Urinary bladder (tissue), 4 donors: ENCODE results near the gene LRRC71. TPM values are rescaled to one million over a fixed set of nuclear protein-coding genes. Genes with fewer than 3 reads are reported as not detected.

Source experiments
- DNase-seq: peaks from one replicate; pipeline ENCODE4 v3.0.0-alpha.2; 2015; ENCODE audit errors: extremely low spot score
- H3K27ac ChIP-seq: one replicate; pipeline ENCODE4 v1.5.1; 2013; ENCODE audit warnings: low read depth, mild to moderate bottlenecking, moderate library complexity
- H3K36me3 ChIP-seq: one replicate; pipeline ENCODE4 v1.6.1; 2013; ENCODE audit warnings: mild to moderate bottlenecking, moderate library complexity; ENCODE audit not compliant: insufficient read depth
- H3K4me1 ChIP-seq: one replicate; pipeline ENCODE4 v1.6.1; 2013; ENCODE audit warnings: mild to moderate bottlenecking, moderate library complexity; ENCODE audit not compliant: insufficient read depth
- H3K4me3 ChIP-seq: one replicate; pipeline ENCODE4 v1.5.1; 2013; ENCODE audit warnings: low read depth, low read length
- WGBS: extraction: QIAGEN DNeasy Blood & Tissue Kit; methylation state at CpG from one replicate; pipeline ENCODE4 v1.1.7; 2013; 5-methylcytosine and 5-hydroxymethylcytosine counted together
- polyA plus RNA-seq: library from polyadenylated mRNA; stranded (reverse); fragments of 200-250 nt; gene quantifications from one replicate; pipeline ENCODE4 v1.2.3, GENCODE V29; 2013
- total RNA-seq: library from RNA; depleted of rRNA; stranded (reverse); fragments of >200 nt; gene quantifications from one replicate; pipeline ENCODE4 v1.2.3, GENCODE V29; 2014
- donor health status: healthy with polysubstance abuse.
- donor health status: healthy.

The LRRC71 gene
- 0.16 TPM for total RNA-seq
- not detected for polyA plus RNA-seq

DNA sequence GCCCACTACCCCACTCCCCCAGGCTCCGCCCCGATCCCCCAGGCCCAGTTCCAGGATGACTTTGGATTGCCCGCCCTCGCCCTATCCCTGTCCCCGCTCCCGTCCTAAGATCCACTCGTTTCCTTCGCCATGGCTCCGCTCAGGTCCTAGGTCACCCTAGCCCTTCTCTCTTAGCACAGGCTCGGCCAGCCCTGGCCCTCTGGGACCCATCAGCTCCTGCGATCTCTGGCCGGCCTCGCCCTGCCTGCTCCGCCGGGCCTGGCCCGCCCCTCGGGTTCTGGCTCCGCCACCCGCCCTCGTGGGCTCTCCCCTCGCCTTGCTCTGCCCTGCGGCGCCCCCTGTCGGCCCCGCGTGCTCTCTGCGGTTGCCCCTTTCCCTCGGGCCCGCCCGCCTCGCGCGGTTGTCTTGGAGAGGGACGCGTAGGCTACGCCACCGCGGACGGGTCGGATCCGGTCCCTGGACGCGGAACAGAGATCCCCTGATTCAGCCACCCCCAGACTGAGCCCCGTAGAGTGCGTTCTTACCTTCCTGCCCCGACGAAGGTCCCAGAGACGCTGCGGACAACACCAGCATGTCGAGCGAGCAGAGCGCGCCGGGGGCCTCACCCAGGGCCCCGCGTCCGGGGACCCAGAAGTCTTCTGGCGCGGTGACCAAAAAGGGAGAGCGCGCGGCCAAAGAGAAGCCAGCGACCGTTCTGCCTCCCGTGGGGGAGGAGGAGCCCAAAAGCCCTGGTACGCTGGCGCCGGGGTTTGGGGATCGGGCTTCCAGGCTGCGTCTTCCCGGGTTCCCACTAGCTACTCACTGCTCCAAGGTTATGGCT lies at the start of gene LRRC71:
Gene LRRC71 (plus strand): TSS at position 400 of the 820 bp plus-strand sequence. CDS start 172 bp downstream, at position 572.
- Histone ChIP-seq H3K4me3 (peak within 1 kb of the TSS; percentile 7), H3K27ac (no peak within 1 kb of the TSS), H3K36me3 (no peaks in the 10 kb centered on the region), H3K4me1 (no peaks in the 10 kb centered on the region)
- WGBS: 5% methylated on average over 71 of the region's 71 CpGs
- DNase-seq: no peak

DNA sequence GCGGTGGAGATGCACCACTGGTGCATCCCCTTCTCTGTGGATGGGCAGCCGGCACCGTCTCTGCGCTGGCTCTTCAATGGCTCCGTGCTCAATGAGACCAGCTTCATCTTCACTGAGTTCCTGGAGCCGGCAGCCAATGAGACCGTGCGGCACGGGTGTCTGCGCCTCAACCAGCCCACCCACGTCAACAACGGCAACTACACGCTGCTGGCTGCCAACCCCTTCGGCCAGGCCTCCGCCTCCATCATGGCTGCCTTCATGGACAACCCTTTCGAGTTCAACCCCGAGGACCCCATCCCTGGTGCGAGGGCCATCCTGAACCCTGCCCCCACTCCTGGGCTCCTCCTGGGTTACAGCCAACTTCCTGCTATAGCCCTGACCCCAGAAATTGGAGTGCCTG lies 46.8 kb upstream of the LRRC71 start:
- no peaks in the 10 kb centered on the region for H3K36me3 ChIP-seq
- H3K4me3 ChIP-seq: no peak overlapping the region
- H3K27ac ChIP-seq: no peak overlapping the region
- DNase-seq: no peak
- no peaks in the 10 kb centered on the region for H3K4me1 ChIP-seq
- 95% methylated on average over 18 of the region's 18 CpGs for WGBS

DNA sequence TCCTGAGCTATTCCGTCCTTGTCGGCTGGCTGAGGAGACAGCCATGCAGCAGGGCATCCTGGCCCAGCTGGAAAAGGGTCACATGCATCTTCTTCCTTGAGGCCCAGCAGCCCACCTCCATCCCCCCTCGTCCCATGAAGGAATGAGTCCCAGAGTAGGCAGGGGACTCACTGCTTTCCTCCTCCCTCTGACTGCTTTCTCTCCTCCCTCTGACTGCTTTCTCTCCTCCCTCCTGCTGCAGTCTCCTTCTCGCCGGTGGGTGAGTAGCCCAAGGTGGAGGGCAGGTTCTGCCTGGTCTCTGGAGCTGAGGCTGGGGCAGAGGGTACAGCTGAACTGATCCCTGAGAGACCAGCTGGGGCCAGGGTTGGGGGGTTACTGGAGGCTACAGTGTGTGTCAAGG lies 46.3 kb upstream of the LRRC71 start:
- no peak overlapping the region for H3K4me3 ChIP-seq
- DNase-seq: no peak
- H3K36me3 ChIP-seq: no peaks in the 10 kb centered on the region
- H3K27ac ChIP-seq: no peak overlapping the region
- WGBS: 79% methylated on average over 5 of the region's 5 CpGs
- H3K4me1 ChIP-seq: no peaks in the 10 kb centered on the region

DNA sequence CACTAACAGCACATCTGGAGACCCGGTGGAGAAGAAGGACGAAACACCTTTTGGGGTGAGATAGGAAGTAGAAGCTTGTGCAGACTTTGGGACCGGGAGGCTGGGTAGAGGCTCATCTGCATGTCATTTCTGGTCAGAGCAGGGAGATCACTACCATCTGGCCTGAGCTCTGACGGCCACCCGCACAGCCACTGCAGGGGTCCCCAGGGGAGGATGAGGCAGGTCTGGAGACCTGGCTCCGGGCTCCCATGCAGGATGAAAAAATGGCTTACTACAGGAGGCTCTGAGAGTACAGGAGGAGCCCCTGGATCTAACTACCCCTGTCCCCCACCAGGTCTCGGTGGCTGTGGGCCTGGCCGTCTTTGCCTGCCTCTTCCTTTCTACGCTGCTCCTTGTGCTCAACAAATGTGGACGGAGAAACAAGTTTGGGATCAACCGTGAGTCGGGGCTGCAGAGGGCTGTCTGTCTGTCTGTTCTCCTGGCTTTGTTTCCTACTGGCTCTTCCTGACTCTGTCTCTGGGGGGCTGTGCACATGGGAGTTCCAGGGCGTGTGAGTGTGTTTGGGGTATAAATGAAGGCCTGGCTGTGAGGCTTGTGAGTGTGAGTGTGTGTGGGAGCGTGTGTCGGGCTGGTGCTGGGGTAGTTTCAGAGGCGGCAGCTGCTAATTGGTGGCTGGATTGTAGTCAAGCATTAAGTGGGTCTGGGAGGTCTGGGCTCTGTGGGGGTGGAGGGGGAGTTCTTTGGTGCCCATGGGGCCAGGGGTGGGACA lies 45.7 kb upstream of the LRRC71 start:
- no peak overlapping the region for H3K4me3 ChIP-seq
- H3K36me3 ChIP-seq: no peaks in the 10 kb centered on the region
- 78% methylated on average over 16 of the region's 16 CpGs for WGBS
- H3K27ac ChIP-seq: no peak overlapping the region
- no peaks in the 10 kb centered on the region for H3K4me1 ChIP-seq
- DNase-seq: no peak

DNA sequence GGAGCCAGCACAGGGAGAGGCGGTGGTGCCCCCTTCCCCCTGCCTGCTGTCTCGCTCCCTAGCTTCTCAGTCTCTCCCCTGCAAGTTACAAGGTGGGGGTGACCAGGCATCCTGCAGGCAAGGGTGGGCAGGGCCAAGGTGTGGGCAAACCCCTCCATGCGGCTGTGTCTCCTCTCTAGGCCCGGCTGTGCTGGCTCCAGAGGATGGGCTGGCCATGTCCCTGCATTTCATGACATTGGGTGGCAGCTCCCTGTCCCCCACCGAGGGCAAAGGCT lies 45.2 kb upstream of the LRRC71 start:
- Histone ChIP-seq H3K36me3 (no peaks in the 10 kb centered on the region), H3K4me1 (no peaks in the 10 kb centered on the region), H3K4me3 (no peak overlapping the region), H3K27ac (no peak overlapping the region)
- 77% methylated on average over 5 of the region's 5 CpGs for WGBS
- DNase-seq: no peak

DNA sequence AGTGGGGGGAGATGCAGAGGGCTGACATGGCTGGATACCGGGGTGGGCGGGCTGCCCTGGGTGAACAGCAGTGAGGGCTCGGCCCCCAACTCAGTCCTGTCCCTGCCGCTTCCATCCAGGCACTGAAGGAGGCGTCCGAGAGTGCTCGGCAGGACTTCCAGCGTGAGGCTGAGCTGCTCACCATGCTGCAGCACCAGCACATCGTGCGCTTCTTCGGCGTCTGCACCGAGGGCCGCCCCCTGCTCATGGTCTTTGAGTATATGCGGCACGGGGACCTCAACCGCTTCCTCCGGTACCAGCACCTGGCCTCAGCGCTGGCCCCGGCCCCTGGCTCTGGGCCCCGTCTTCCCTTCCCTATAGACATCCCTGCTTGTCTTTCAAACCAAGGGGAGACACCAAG lies 44.2 kb upstream of the LRRC71 start:
- Histone ChIP-seq H3K36me3 (no peaks in the 10 kb centered on the region), H3K4me3 (no peak overlapping the region), H3K27ac (no peak overlapping the region), H3K4me1 (no peaks in the 10 kb centered on the region)
- 31% methylated on average over 21 of the region's 21 CpGs for WGBS
- no peak for DNase-seq

DNA sequence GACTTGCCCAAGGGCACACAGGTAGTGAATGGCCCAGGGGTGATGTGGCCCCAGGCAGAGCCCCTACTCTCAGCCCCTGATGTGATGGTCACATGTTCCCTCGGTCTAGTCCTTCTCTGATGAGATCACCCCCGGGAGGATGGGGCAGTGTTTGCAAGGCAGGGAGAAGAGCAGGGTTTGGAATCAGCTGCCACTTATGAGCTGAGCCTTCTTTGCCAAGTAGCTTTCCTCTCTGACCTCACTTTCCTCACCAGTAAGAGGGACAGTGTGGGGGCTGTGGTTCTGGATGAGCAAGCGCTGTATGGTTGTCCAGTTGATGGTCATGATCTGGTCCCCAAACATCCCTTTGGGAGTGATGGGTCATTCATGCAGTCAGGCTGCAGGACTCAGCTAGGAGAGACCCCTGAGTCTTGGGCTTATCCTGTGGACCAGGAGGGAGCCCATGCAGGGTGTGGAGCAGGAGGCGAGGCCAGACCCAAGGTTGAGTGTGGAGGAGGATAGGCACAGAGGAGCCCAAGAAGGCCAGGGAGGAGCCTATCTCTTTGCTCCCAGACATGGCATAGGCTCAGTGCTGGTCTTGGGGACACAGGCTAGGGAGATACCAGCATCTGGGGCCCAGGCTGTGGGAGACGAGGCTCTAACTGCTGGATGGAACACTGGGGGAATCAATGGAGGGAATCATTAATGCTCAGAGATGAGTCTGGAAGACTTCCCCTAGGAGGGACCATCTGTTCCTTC lies 42.8 kb upstream of the LRRC71 start:
- Histone ChIP-seq H3K4me3 (no peak overlapping the region), H3K27ac (no peak overlapping the region), H3K36me3 (no peaks in the 10 kb centered on the region), H3K4me1 (no peaks in the 10 kb centered on the region)
- DNase-seq: no peak
- WGBS: 84% methylated on average over 5 of the region's 5 CpGs

DNA sequence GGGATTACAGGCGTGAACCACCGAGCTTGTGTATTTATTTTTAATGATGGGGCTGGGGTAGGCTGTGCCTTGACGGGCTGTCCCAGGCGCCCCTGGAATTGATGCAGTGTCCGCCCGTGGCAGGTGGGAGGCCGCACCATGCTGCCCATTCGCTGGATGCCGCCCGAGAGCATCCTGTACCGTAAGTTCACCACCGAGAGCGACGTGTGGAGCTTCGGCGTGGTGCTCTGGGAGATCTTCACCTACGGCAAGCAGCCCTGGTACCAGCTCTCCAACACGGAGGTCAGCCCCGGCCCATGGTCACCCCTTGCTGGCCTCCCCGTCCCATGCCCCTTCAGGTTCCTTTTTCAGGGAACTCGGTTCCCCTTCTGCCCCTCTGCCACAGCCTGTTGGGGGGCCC lies 40.6 kb upstream of the LRRC71 start:
- Histone ChIP-seq H3K36me3 (no peaks in the 10 kb centered on the region), H3K4me3 (no peak overlapping the region), H3K4me1 (no peaks in the 10 kb centered on the region), H3K27ac (no peak overlapping the region)
- DNase-seq: no peak
- 85% methylated on average over 21 of the region's 21 CpGs for WGBS

DNA sequence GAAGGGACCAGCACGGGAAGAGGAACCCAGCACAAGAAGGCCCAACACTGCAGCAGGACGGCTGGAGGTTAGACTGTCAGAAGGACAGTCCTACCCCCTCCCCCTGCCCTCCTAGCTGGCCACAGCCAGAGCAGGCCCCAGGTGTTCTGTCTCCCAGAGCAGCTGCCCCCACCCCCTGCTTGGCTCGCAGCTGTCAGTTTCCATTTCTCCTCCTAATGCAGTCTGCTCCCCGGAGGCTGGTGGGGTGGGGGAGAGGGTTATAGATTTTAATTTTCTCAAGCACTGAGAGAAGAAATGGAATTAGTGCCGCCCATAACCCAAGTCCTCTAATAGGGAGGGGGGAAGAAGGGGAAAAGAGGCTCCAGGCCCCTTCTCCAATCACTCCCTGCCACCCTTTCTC lies 40.0 kb upstream of the LRRC71 start:
- Histone ChIP-seq H3K4me3 (no peak overlapping the region), H3K27ac (no peak overlapping the region), H3K4me1 (no peaks in the 10 kb centered on the region), H3K36me3 (no peaks in the 10 kb centered on the region)
- 60% methylated on average over 5 of the region's 5 CpGs for WGBS
- DNase-seq: no peak

DNA sequence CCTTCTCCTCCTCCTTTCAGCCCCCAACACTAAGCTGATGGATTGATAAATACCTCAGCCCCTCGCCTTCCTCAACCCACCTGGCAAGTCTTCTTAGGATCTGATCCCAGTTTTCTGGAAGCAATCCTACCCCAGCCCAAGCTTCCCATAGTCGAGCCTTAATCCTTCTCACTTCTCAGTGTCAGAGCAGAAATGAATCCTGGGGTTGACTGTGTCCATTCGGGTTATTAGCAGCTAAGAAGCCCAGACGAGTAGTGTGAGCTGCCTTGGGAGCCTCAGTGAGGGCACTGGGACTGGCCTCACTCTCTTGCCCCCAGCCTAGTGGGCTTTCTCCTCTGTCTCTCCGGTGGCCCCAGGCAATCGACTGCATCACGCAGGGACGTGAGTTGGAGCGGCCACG lies 39.3 kb upstream of the LRRC71 start:
- no peak for DNase-seq

DNA sequence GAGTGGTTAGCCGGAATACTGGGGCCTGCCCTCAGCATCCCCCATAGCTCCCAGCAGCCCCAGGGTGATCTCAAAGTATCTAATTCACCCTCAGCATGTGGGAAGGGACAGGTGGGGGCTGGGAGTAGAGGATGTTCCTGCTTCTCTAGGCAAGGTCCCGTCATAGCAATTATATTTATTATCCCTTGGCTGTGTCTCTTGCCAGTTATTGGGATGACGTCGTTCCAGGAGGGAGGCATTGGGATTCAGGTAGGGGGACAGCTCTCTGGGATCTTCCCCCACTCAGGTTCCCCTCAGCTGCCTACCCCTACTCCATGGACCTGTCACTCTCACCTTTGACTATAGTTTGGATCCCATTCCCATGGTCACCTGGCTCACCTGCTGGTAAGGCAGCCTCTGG lies 38.8 kb upstream of the LRRC71 start:
- H3K4me3 ChIP-seq: no peak overlapping the region
- H3K27ac ChIP-seq: no peak overlapping the region
- no peaks in the 10 kb centered on the region for H3K36me3 ChIP-seq
- H3K4me1 ChIP-seq: no peaks in the 10 kb centered on the region
- 61% methylated on average over 4 of the region's 4 CpGs for WGBS
- no peak for DNase-seq

More for the DNA sequence above, 39.3 kb upstream of the LRRC71 start:
- Histone ChIP-seq H3K36me3 (no peaks in the 10 kb centered on the region), H3K27ac (no peak overlapping the region), H3K4me1 (no peaks in the 10 kb centered on the region), H3K4me3 (no peak overlapping the region)
- 43% methylated on average over 10 of the region's 10 CpGs for WGBS

DNA sequence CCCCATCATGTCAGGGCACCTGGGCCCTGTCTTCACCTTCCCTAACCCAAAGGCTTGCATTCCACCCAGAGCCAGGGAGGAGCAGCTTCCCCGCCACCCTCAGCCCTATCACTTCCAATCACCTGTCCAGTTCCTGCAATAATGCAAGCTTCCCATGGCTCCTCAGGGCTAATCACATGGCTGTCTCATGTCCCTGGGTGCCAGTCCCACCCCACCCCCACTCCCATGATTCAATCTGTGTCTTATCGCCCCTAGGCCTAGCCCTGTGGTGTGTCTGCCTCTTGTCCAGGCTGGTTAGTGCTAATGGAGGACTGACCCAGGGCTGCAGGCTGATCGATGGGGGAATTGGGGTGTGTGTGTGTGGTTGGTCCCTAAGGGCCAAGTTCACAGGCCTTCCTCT lies 37.9 kb upstream of the LRRC71 start:
- Histone ChIP-seq H3K4me1 (no peaks in the 10 kb centered on the region), H3K4me3 (no peak overlapping the region), H3K27ac (no peak overlapping the region), H3K36me3 (no peaks in the 10 kb centered on the region)
- no peak for DNase-seq
- 83% methylated on average over 3 of the region's 3 CpGs for WGBS

DNA sequence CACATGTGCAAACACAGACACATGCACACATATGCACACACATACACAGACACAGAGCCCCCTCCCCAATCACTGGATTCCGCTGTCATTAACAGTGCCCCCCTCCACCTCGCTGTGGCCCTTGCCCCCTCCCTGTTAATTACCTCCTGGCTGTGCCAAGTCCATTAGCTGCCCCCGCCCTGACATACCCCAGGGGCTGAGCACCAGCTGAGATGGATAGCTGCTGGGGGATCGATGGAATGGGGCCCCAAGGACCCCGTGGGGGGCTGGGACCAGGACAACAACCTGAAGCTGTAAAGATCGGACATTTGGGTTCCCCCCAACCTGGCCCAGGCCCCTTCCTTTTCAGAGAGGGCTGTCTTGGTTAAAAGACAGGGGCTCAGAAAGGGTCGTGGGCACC lies 36.5 kb upstream of the LRRC71 start:
- Histone ChIP-seq H3K4me3 (no peak overlapping the region), H3K36me3 (no peaks in the 10 kb centered on the region), H3K4me1 (no peaks in the 10 kb centered on the region), H3K27ac (no peak overlapping the region)
- 66% methylated on average over 7 of the region's 7 CpGs for WGBS
- no peak for DNase-seq
